ENCODE results near the gene GAS6. TPM values are rescaled to one million over a fixed set of nuclear protein-coding genes. Genes with fewer than 3 reads are reported as not detected.
A peak's percentile ranks its signal among the peaks of the same experiment; 100 is the strongest.

GAS6 gene
- total RNA-seq, 1 donor from 2014 or later: 70.0 TPM

- H3K27me3 ChIP-seq (ENCODE audit: control insufficient read depth, insufficient read depth, low read length): no peaks in the 10 kb centered on the region
- H3K36me3 ChIP-seq (ENCODE audit: control insufficient read depth, insufficient read depth, low read length): no peaks in the 10 kb centered on the region
- TF ChIP-seq CTCF (IDR thresholded peaks at IDR 0.05; ENCODE audit: insufficient read depth, low read length, severe bottlenecking): no peak
- H3K4me3 ChIP-seq (ENCODE audit: low read depth, low read length): no peak overlapping the region
- FAIRE-seq (no peak), DNase-seq (ENCODE audit: low read depth) (no peak)
Measured at GRCh38 chr13:113783966-113784644, 79.8 kb downstream of the GAS6 start.

DNA sequence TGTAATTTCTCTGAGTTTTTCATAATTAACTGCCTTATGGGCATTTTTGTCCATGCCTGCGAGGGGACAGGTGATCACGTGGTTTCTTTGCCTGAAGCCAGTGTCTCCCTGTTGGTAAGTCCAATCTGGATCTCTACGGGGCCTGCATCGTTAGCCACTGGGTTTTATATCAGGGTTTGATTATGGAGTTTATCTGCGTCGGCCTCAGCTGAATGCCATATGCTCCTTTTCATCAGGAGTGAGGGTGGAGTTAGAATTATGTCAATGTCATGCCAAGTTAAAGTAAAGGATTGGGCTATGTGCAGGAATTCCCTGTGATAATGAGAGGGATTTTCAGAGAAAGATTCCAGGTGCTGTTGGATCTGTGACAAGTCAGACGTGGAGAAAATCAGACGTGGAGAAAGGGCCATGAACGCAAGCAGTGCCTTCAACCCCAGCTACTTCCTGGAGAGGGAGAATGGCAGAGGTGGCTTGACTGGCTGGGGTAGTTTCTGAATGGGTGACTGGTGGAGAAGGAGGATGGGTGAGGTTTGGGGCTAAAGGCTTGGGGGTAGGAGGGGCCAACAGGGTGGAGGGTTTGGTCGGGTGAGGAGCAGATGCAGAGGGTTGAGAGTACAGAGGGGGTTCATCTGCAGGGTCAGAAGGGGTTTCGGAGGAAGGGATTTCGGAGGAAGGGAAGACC, 80.5 kb downstream of the GAS6 start:
- DNase-seq (ENCODE audit: low read depth) (no peak), FAIRE-seq (no peak)
- TF ChIP-seq CTCF (IDR thresholded peaks at IDR 0.05; ENCODE audit: insufficient read depth, low read length, severe bottlenecking): no peak

GRCh38 chr13:113782472-113782871, 81.4 kb downstream of the GAS6 start:
- Histone ChIP-seq H3K4me3 (ENCODE audit: low read depth, low read length) (no peak overlapping the region), H3K27me3 (ENCODE audit: control insufficient read depth, insufficient read depth, low read length) (no peaks in the 10 kb centered on the region), H3K36me3 (ENCODE audit: control insufficient read depth, insufficient read depth, low read length) (no peaks in the 10 kb centered on the region)
- no peak for TF ChIP-seq CTCF (IDR thresholded peaks at IDR 0.05; ENCODE audit: insufficient read depth, low read length, severe bottlenecking)
- FAIRE-seq (no peak), DNase-seq (ENCODE audit: low read depth) (no peak)

More for the DNA sequence above, 80.5 kb downstream of the GAS6 start:
- Histone ChIP-seq H3K27me3 (ENCODE audit: control insufficient read depth, insufficient read depth, low read length) (no peaks in the 10 kb centered on the region), H3K4me3 (ENCODE audit: low read depth, low read length) (no peak overlapping the region), H3K36me3 (ENCODE audit: control insufficient read depth, insufficient read depth, low read length) (no peaks in the 10 kb centered on the region)

DNA sequence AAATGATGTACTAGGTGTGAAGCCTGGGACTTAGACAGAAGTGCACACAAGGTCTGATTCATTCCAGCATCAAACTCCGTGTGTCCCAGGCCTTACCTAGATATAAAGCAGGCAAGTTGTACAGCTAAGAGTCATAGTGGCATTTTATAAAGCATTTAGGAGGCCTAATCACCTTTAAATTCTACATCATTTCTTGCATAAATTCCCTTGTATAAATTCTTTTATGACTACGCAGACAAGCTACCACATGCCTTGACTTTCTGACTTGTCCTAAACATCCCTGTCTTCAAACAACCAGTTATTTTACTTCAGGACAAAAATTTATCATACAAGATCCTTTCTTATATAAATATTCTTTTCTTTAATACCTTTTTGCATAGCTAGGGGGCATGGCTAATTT, 82.3 kb downstream of the GAS6 start:
- no peaks in the 10 kb centered on the region for H3K36me3 ChIP-seq (ENCODE audit: control insufficient read depth, insufficient read depth, low read length)
- no peaks in the 10 kb centered on the region for H3K27me3 ChIP-seq (ENCODE audit: control insufficient read depth, insufficient read depth, low read length)
- DNase-seq (ENCODE audit: low read depth) (peak; percentile 76), FAIRE-seq (no peak)
- TF ChIP-seq CTCF (IDR thresholded peaks at IDR 0.05; ENCODE audit: insufficient read depth, low read length, severe bottlenecking): no peak
- H3K4me3 ChIP-seq (ENCODE audit: low read depth, low read length): no peak overlapping the region

DNA sequence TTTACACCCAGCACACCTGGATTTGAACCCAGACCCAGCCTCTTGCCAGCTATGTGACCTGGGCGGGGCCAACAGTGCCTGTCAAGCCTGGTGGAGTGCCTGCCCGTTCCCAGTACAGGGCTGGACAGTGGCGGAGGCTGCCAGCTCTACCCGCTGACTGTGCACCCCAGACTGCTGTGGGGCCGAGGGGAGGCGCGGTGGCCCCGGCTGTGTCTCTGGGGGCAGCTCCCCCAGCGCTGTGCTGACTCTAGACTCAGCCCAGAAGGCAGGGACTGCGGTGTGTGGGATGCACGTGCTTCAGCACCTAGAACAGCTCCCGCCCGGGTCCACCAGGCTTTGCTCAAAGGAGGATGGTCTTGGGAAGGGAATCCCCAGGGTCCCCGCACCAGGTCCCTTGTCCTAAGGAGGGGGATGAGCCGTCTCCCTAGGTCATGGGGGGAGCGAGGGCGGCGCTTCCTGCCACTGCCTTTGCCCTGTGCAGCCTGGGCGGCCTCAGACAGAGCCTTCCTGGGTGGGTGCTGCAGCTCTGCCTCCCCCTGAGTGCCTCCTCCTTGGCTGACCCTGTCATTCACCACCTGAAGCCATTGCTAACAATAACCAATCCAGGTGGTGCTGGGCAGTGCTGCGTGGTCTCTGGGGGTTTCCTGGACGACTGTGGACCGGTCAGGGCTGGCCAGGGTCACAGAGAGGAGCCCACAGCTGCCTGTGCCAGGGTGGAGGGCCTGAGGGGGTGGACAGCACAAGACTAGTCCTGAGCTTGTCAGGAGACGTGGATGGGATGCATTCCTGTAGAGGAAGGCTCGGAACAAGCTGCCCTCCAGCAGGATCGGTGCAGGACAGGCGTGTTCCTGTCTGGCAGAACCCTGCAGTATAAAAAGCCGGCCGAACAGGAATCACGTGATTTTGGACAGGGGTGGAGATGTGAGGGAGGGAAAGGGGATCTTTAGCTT, 86.3 kb downstream of the GAS6 start:
- H3K36me3 ChIP-seq (ENCODE audit: control insufficient read depth, insufficient read depth, low read length): no peaks in the 10 kb centered on the region
- FAIRE-seq (no peak), DNase-seq (ENCODE audit: low read depth) (no peak)
- no peaks in the 10 kb centered on the region for H3K27me3 ChIP-seq (ENCODE audit: control insufficient read depth, insufficient read depth, low read length)
- no peak overlapping the region for H3K4me3 ChIP-seq (ENCODE audit: low read depth, low read length)
- TF ChIP-seq CTCF (IDR thresholded peaks at IDR 0.05; ENCODE audit: insufficient read depth, low read length, severe bottlenecking): no peak
